Measurements from ENCODE around the gene DEAF1.

The DEAF1 gene

GRCh38 chr11:721741-722345 lies 26.8 kb upstream of the DEAF1 start:
- DNase-seq (ENCODE audit: low spot score) = no peak

- no peak for DNase-seq (ENCODE audit: low spot score)
These were observed 26.3 kb upstream of the DEAF1 start for GRCh38 chr11:721247-721740.

- no peak for DNase-seq (ENCODE audit: low spot score)
These were observed 25.7 kb upstream of the DEAF1 start for GRCh38 chr11:720642-721246.

- DNase-seq (ENCODE audit: low spot score) = no peak
These were observed 25.1 kb upstream of the DEAF1 start for GRCh38 chr11:720017-720641.

- DNase-seq (ENCODE audit: low spot score) = no peak
These were observed 24.4 kb upstream of the DEAF1 start for GRCh38 chr11:719214-720016.

- DNase-seq (ENCODE audit: low spot score) = no peak
These were observed 19.4 kb upstream of the DEAF1 start for GRCh38 chr11:714436-714835.

GRCh38 chr11:709109-709997 lies 14.3 kb upstream of the DEAF1 start:
- no peak for DNase-seq (ENCODE audit: low spot score)

- DNase-seq (ENCODE audit: low spot score) = no peak
These were observed 13.5 kb upstream of the DEAF1 start for GRCh38 chr11:708511-708910.

GRCh38 chr11:707817-708420 lies 12.9 kb upstream of the DEAF1 start:
- no peak for DNase-seq (ENCODE audit: low spot score)

GRCh38 chr11:706957-707816 lies 12.2 kb upstream of the DEAF1 start:
- DNase-seq (ENCODE audit: low spot score) = peak; percentile 79

- no peak for DNase-seq (ENCODE audit: low spot score)
These were observed 11.5 kb upstream of the DEAF1 start for GRCh38 chr11:706439-706956.

- DNase-seq (ENCODE audit: low spot score) = no peak
These were observed 10.8 kb upstream of the DEAF1 start, which contains the start of gene EPS8L2 for GRCh38 chr11:705646-706438. EPS8L2 (plus strand) TSS chr11:706231; CDS start chr11:709408, 3,177 bp downstream.

- no peak for DNase-seq (ENCODE audit: low spot score)
These were observed 10.0 kb upstream of the DEAF1 start for GRCh38 chr11:704781-705645.

GRCh38 chr11:704228-704674 lies 9.2 kb upstream of the DEAF1 start:
- no peak for DNase-seq (ENCODE audit: low spot score)

- DNase-seq (ENCODE audit: low spot score) = no peak
These were observed 8.5 kb upstream of the DEAF1 start for GRCh38 chr11:703506-703905.

- no peak for DNase-seq (ENCODE audit: low spot score)
These were observed 7.7 kb upstream of the DEAF1 start for GRCh38 chr11:702462-703461.

Data from HuH-7.5 (cell line).